Measurements from ENCODE around the gene NKX2-1. TPM values are rescaled to one million over a fixed set of nuclear protein-coding genes. Genes with fewer than 3 reads are reported as not detected.

The NKX2-1 gene
- total and polyA plus RNA-seq, 2 of the 13 experiments (the other 11 are each of a cell fraction or from before 2014, with no cell fraction given) = not detected

DNA sequence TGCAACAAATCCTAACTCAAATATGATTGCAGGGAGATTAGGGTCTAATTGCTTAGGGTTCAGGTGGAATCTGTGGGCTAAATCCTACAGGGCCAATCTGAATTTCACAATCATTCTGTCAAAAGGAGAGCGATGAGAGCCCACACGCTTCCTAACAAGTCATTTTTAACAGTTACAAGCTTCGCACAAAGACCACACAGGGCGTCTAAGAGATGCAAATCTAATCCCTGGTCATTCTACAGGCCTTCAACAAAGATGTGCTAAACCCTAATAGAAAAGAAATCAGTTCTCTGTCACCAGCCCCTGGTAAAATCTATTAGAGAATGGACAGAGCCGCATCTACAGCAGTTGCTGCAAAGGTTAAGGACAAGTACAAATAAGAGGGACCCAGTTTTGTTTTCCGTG, 15.3 kb downstream of the NKX2-1 start:
- no peaks in the 10 kb centered on the region for H3K4me1 ChIP-seq (ENCODE audit: insufficient read depth, low read length)
- BruUV-seq (replicated peaks) = no TSS peak
- peaks cover 27 to 71% of the 10 kb centered on the region in 2 experiments for H3K27me3 ChIP-seq (ENCODE audit: control insufficient read depth in 1 of 2, insufficient read depth in 2 of 2, low read length in 2 of 2)
- DNase-seq (ENCODE audit: low spot score) (no peak), FAIRE-seq (no peak), ATAC-seq (no peak)
- ChIA-PET POLR2A (no interaction called here), CTCF (ENCODE audit: low intra/inter-chr PET ratio, low total read pairs) (no interaction called here)
- no peak overlapping the region for H2AFZ ChIP-seq (ENCODE audit: low read length)
- H3K4me3 ChIP-seq (replicated peaks in 1 of 3; ENCODE audit: insufficient read depth in 1 of 3, low read depth in 2 of 3, low read length in 3 of 3) = no peak overlapping the region
- no peaks in the 10 kb centered on the region for H3K79me2 ChIP-seq (ENCODE audit: insufficient read depth, low read length)
- H3K9me3 ChIP-seq (ENCODE audit: low read length) = no peaks in the 10 kb centered on the region
- no peaks in the 10 kb centered on the region for H3K36me3 ChIP-seq (replicated peaks in 1 of 2; ENCODE audit: control insufficient read depth in 1 of 2, insufficient read depth in 2 of 2, low read length in 2 of 2)
- no peak overlapping the region for H3K4me2 ChIP-seq (ENCODE audit: low read depth, low read length)
- WGBS (ENCODE audit: low lambda C conversion rate) = 26% methylated on average over 6 of the region's 6 CpGs
- no peak overlapping the region for H3K9ac ChIP-seq (ENCODE audit: insufficient read depth, low read depth, low read length)
- H3K27ac ChIP-seq (ENCODE audit: extremely low read length, insufficient read depth, low read length) = no peak overlapping the region
- intact Hi-C loops (cut with micrococcal nuclease; ENCODE audit: unreplicated experiment) = no loop called here
- in situ Hi-C loops (cut with HindIII; ENCODE audit: extremely low pct_ligation_motif_present, low pct_unique_long_range_greater_than_20kb) = no loop called here
- TF ChIP-seq ZNF256 (CRISPR knock-in tag; conservative IDR thresholded peaks at IDR 0.05) (no peak), ZNF12 (CRISPR knock-in tag; IDR thresholded peaks at IDR 0.05) (no peak), RAD51 (IDR thresholded peaks at IDR 0.05; ENCODE audit: borderline replicate concordance) (no peak), ZBTB38 (CRISPR knock-in tag; IDR thresholded peaks at IDR 0.05) (no peak), ZNF124 (CRISPR knock-in tag; IDR thresholded peaks at IDR 0.05) (no peak), ZNF629 (CRISPR knock-in tag; conservative IDR thresholded peaks at IDR 0.05) (no peak), NR2C2 (CRISPR knock-in tag; IDR thresholded peaks at IDR 0.05; ENCODE audit: borderline replicate concordance) (no peak), KDM4B (CRISPR knock-in tag; IDR thresholded peaks at IDR 0.05) (no peak), SOX13 (IDR thresholded peaks at IDR 0.05) (no peak), SOX13 (CRISPR knock-in tag; conservative IDR thresholded peaks at IDR 0.05 in 1 of 2, IDR thresholded peaks at IDR 0.05 in 1 of 2) (no peak), SIX1 (CRISPR knock-in tag; IDR thresholded peaks at IDR 0.05; ENCODE audit: borderline replicate concordance) (no peak), SPEN (CRISPR knock-in tag; IDR thresholded peaks at IDR 0.05; ENCODE audit: low read depth) (no peak), PHF8 (CRISPR knock-in tag; IDR thresholded peaks at IDR 0.05) (no peak)
- TF ChIP-seq, protein P1, sequence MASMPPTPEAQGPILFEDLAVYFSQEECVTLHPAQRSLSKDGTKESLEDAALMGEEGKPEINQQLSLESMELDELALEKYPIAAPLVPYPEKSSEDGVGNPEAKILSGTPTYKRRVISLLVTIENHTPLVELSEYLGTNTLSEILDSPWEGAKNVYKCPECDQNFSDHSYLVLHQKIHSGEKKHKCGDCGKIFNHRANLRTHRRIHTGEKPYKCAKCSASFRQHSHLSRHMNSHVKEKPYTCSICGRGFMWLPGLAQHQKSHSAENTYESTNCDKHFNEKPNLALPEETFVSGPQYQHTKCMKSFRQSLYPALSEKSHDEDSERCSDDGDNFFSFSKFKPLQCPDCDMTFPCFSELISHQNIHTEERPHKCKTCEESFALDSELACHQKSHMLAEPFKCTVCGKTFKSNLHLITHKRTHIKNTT (CRISPR knock-in tag; IDR thresholded peaks at IDR 0.05) = no peak
- peaks cover 4% of the 10 kb centered on the region; the same call in 1 of the 2 replicates for H4K20me1 ChIP-seq (ENCODE audit: insufficient read depth, low read length)

Data from HepG2 (cell line).